Thoracic aorta (tissue), 2 donors: ENCODE results near the gene CNTNAP2. TPM values are rescaled to one million over a fixed set of nuclear protein-coding genes. Genes with fewer than 3 reads are reported as not detected.

ENCODE experiments used
- ATAC-seq: fragments of 150-250 bp; one replicate; pipeline ENCODE4 v1.8.0; 2017; ENCODE audit warnings: low read depth; ENCODE audit not compliant: insufficient number of reproducible peaks, low FRiP score
- DNase-seq: peaks from one replicate; pipeline ENCODE4 v3.0.0-alpha.2; 2020; ENCODE audit warnings: low spot score
- H3K27ac ChIP-seq, 2 donors: fragments of 200-600 bp; sonication (generic); 1 replicate in 1 of 2; 2 replicates in 1 of 2; pipeline ENCODE4 v1.5.1; 2016; ENCODE audit warnings: mild to moderate bottlenecking in 2 of 2, moderate library complexity in 2 of 2
- H3K27me3 ChIP-seq: fragments of 200-600 bp; sonication (generic); replicated peaks from 2 replicates; pipeline ENCODE4 v1.6.0; 2016; ENCODE audit warnings: mild to moderate bottlenecking; ENCODE audit not compliant: insufficient read depth
- H3K36me3 ChIP-seq: fragments of 200-600 bp; sonication (generic); one replicate; pipeline ENCODE4 v1.5.1; 2016
- H3K4me1 ChIP-seq, 2 donors: fragments of 200-600 bp; sonication (generic); 1 replicate in 1 of 2; 2 replicates in 1 of 2; pipeline versions ENCODE4 v1.5.1 to v1.6.0; 2016; ENCODE audit warnings: low read depth in 2 of 2, mild to moderate bottlenecking in 1 of 2; ENCODE audit not compliant: control insufficient read depth in 1 of 2
- H3K4me3 ChIP-seq: fragments of 200-600 bp; sonication (generic); 2 replicates; pipeline ENCODE4 v1.5.1; 2016; ENCODE audit warnings: mild to moderate bottlenecking
- H3K9me3 ChIP-seq: fragments of 200-600 bp; sonication (generic); 2 replicates; pipeline ENCODE4 v1.5.1; 2016
- CTCF ChIP-seq: fragments of 200-600 bp; sonication (generic); IDR thresholded peaks from one replicate; pipeline ENCODE4 v1.5.1; 2019; ENCODE audit warnings: antibody characterized with exemption
- total RNA-seq, 2 donors: library from RNA; depleted of rRNA; stranded (reverse); fragments of >200 nt; gene quantifications; one replicate each; pipeline versions ENCODE4 v1.1.0 to v1.2.3, GENCODE V29; 2016

CNTNAP2 gene
- total RNA-seq, 2 donors from 2014 or later, result not detected

GRCh38 chr7:148390381-148390780 lies 2273.8 kb downstream of the CNTNAP2 start:
- no peaks in the 10 kb centered on the region for H3K27me3 ChIP-seq
- TF ChIP-seq CTCF, result no peak
- H3K9me3 ChIP-seq, result no peaks in the 10 kb centered on the region
- no peaks in the 10 kb centered on the region for H3K36me3 ChIP-seq
- ATAC-seq, result no peak
- no peak for DNase-seq
- H3K4me3 ChIP-seq, result no peak overlapping the region
- no peak overlapping the region for H3K27ac ChIP-seq
- H3K4me1 ChIP-seq, result no peaks in the 10 kb centered on the region

GRCh38 chr7:148391591-148391990 lies 2275.0 kb downstream of the CNTNAP2 start:
- no peak for TF ChIP-seq CTCF
- no peak overlapping the region for H3K27ac ChIP-seq
- no peaks in the 10 kb centered on the region for H3K9me3 ChIP-seq
- H3K4me3 ChIP-seq, result no peak overlapping the region
- no peaks in the 10 kb centered on the region for H3K36me3 ChIP-seq
- H3K4me1 ChIP-seq, result no peaks in the 10 kb centered on the region
- ATAC-seq (no peak), DNase-seq (no peak)
- H3K27me3 ChIP-seq, result no peaks in the 10 kb centered on the region

- DNase-seq, result no peak
- Histone ChIP-seq H3K9me3 (no peaks in the 10 kb centered on the region), H3K4me1 (no peaks in the 10 kb centered on the region)
Measured at GRCh38 chr7:148394582-148394981, 2278.0 kb downstream of the CNTNAP2 start.

GRCh38 chr7:148395352-148395811 lies 2278.8 kb downstream of the CNTNAP2 start:
- H3K36me3 ChIP-seq, result no peaks in the 10 kb centered on the region
- DNase-seq (no peak), ATAC-seq (no peak)
- no peaks in the 10 kb centered on the region for H3K4me1 ChIP-seq
- H3K4me3 ChIP-seq, result no peak overlapping the region
- no peaks in the 10 kb centered on the region for H3K9me3 ChIP-seq
- no peak for TF ChIP-seq CTCF
- H3K27me3 ChIP-seq, result no peaks in the 10 kb centered on the region
- H3K27ac ChIP-seq, result no peak overlapping the region

More at GRCh38 chr7:148394582-148394981, 2278.0 kb downstream of the CNTNAP2 start:
- Histone ChIP-seq H3K36me3 (no peaks in the 10 kb centered on the region), H3K27ac (no peak overlapping the region), H3K27me3 (no peaks in the 10 kb centered on the region), H3K4me3 (no peak overlapping the region)
- no peak for ATAC-seq
- no peak for TF ChIP-seq CTCF

- Histone ChIP-seq H3K27ac (no peak overlapping the region), H3K36me3 (no peaks in the 10 kb centered on the region), H3K9me3 (no peaks in the 10 kb centered on the region), H3K4me1 (no peaks in the 10 kb centered on the region), H3K4me3 (no peak overlapping the region), H3K27me3 (no peaks in the 10 kb centered on the region)
- DNase-seq, result no peak
- TF ChIP-seq CTCF, result no peak
- no peak for ATAC-seq
Measured at GRCh38 chr7:148395990-148396716, 2279.6 kb downstream of the CNTNAP2 start.
